Endothelial cell of umbilical vein (primary cell): ENCODE results near the gene CEP85L. TPM values are rescaled to one million over a fixed set of nuclear protein-coding genes. Genes with fewer than 3 reads are reported as not detected.

Experiments used
- BruUV-seq: library from RNA; stranded (reverse); fragments of 400-500 nt; replicated peaks from 2 replicates; lab custom pipeline; 2021; lab: Mats Ljungman, UMichigan
- CTCF ChIA-PET: fragments of 300-600, 350-600 bp; sonication (Branson Sonifier 250); formaldehyde crosslinking; loops from one replicate; lab custom pipeline; 2021; ENCODE audit warnings: antibody characterized with exemption, inconsistent platforms; lab: Charles Lee
- POLR2A ChIA-PET: fragments of 300-600, 350-600 bp; sonication (Branson Sonifier 250); formaldehyde crosslinking; loops from one replicate; lab custom pipeline; 2021; ENCODE audit warnings: antibody characterized with exemption, inconsistent platforms; lab: Charles Lee
- DNase-seq: peaks from one replicate; pipeline ENCODE4 v3.0.0-alpha.2; 2011; ENCODE audit warnings: low read depth, low spot score
- FAIRE-seq: peaks from 2 replicates; lab custom pipeline; 2011; peaks lifted over from hg19 to GRCh38; lab: Jason Lieb, UNC
- H2AFZ ChIP-seq: 2 replicates; pipeline ENCODE4 v1.6.0; 2012; ENCODE audit warnings: low read depth, low read length, control low read depth, inconsistent platforms
- H3K27ac ChIP-seq: 2 replicates; pipeline ENCODE4 v1.5.1; 2011; ENCODE audit warnings: low read depth, mild to moderate bottlenecking, control low read depth, low read length, moderate library complexity; ENCODE audit not compliant: insufficient read depth
- H3K27me3 ChIP-seq, 2 experiments: 2 replicates each; pipeline versions ENCODE4 v1.6.0 to v1.6.1; 2011; ENCODE audit warnings: low read length in 2 of 2, mixed read lengths in 1 of 2; ENCODE audit not compliant: control insufficient read depth in 2 of 2, insufficient read depth in 2 of 2
- H3K36me3 ChIP-seq, 2 experiments: 2 replicates in 1 of 2; 3 replicates in 1 of 2; pipeline ENCODE4 v1.5.1; 2011; ENCODE audit warnings: low read length in 2 of 2, mild to moderate bottlenecking in 1 of 2, moderate library complexity in 1 of 2; ENCODE audit not compliant: control insufficient read depth in 2 of 2, insufficient read depth in 2 of 2; ENCODE audit errors: extremely low read depth in 1 of 2
- H3K4me1 ChIP-seq: 3 replicates; pipeline ENCODE4 v1.5.1; 2011; ENCODE audit warnings: mild to moderate bottlenecking, low read length; ENCODE audit not compliant: control insufficient read depth, insufficient read depth; ENCODE audit errors: extremely low read depth
- H3K4me2 ChIP-seq: 2 replicates; pipeline ENCODE4 v1.6.1; 2011; ENCODE audit warnings: low read length, control low read depth, mixed read lengths; ENCODE audit not compliant: insufficient read depth
- H3K4me3 ChIP-seq, 3 experiments: fragments of 200-600 bp in 1 of 3; sonication (generic), shearing (Covaris generic) in 1 of 3; replicated peaks in 1 of 3; 2 replicates each; pipeline ENCODE4 v1.5.1; 2011 to 2016; ENCODE audit warnings: control low read depth in 3 of 3, low read length in 3 of 3, mild to moderate bottlenecking in 2 of 3, inconsistent platforms in 1 of 3, low read depth in 1 of 3, moderate library complexity in 1 of 3; ENCODE audit not compliant: insufficient read depth in 1 of 3
- H3K79me2 ChIP-seq: 2 replicates; pipeline ENCODE4 v1.6.0; 2012; ENCODE audit warnings: low read length, inconsistent platforms; ENCODE audit not compliant: control insufficient read depth, insufficient read depth
- H3K9ac ChIP-seq: replicated peaks from 2 replicates; pipeline ENCODE3; 2011; ENCODE audit warnings: low read length, control low read depth; ENCODE audit not compliant: insufficient read depth; ENCODE audit errors: extremely low read depth
- H3K9me1 ChIP-seq: replicated peaks from 3 replicates; pipeline ENCODE4 v1.6.0; 2011; ENCODE audit warnings: mild to moderate bottlenecking, low read length; ENCODE audit not compliant: control insufficient read depth, insufficient read depth; ENCODE audit errors: extremely low read depth
- H3K9me3 ChIP-seq: replicated peaks from 2 replicates; pipeline ENCODE4 v1.5.1; 2012; ENCODE audit warnings: low read length, inconsistent platforms; ENCODE audit not compliant: control insufficient read depth, insufficient read depth
- H4K20me1 ChIP-seq: replicated peaks from 2 replicates; pipeline ENCODE3; 2011; ENCODE audit warnings: mild to moderate bottlenecking, low read length; ENCODE audit not compliant: control insufficient read depth, insufficient read depth; ENCODE audit errors: extremely low read depth
- CTCF ChIP-seq, 2 donors: IDR thresholded peaks; 1 replicate in 1 of 2; 2 replicates in 1 of 2; pipeline ENCODE4 v1.5.1; 2011; ENCODE audit warnings: low read length in 2 of 2, mild to moderate bottlenecking in 2 of 2, moderate library complexity in 2 of 2, control low read depth in 1 of 2, inconsistent platforms in 1 of 2, low read depth in 1 of 2; ENCODE audit not compliant: insufficient read depth in 1 of 2; ENCODE audit errors: extremely low read depth in 1 of 2
- FOS ChIP-seq: IDR thresholded peaks from 2 replicates; pipeline ENCODE4 v1.6.1; 2011; ENCODE audit warnings: mild to moderate bottlenecking, low read length, moderate library complexity, borderline replicate concordance; ENCODE audit not compliant: insufficient read depth
- GATA2 ChIP-seq: IDR thresholded peaks from 2 replicates; pipeline ENCODE4 v1.7.0; 2011; ENCODE audit warnings: low read depth, mild to moderate bottlenecking, moderate library complexity, mixed read lengths, low read length; ENCODE audit not compliant: insufficient read length, insufficient read depth
- JUN ChIP-seq: IDR thresholded peaks from 2 replicates; pipeline ENCODE4 v1.6.1; 2011; ENCODE audit warnings: borderline replicate concordance, low read depth; ENCODE audit not compliant: insufficient read length, insufficient read depth
- MAX ChIP-seq: IDR thresholded peaks from 2 replicates; pipeline ENCODE4 v1.6.1; 2011; ENCODE audit not compliant: insufficient read depth, insufficient read length
- MYC ChIP-seq: IDR thresholded peaks from one replicate; pipeline ENCODE4 v1.6.1; 2011; ENCODE audit warnings: mild to moderate bottlenecking, low read depth, low read length
- dilution Hi-C: fragments of 300-500 bp; cut with MboI; formaldehyde crosslinking; loops from one replicate; pipeline ENCODE4 v1.15.0; 2019; ENCODE audit warnings: low sequenced_read_pairs; ENCODE audit not compliant: extremely low pct_ligation_motif_present
- intact Hi-C: fragments of 100-400 bp; cut with micrococcal nuclease; formaldehyde crosslinking; loops from one replicate; pipeline ENCODE4 v1.10.0; 2022
- polyA plus RNA-seq, 4 experiments: library from polyadenylated mRNA; depleted of rRNA in 3 of 4; stranded (reverse) in 3 of 4; unstranded in 1 of 4; fragments of >200 nt; gene quantifications; 2 replicates each; pipeline versions ENCODE4 v1.2.1 to v1.2.3, GENCODE V29; 2011 to 2012; ENCODE audit warnings: missing spikeins in 1 of 4
- total RNA-seq: library from RNA; stranded (reverse); gene quantifications from 2 replicates; pipeline ENCODE4 v1.2.3, GENCODE V29; 2021

Gene CEP85L
- total and polyA plus RNA-seq, 2 donors (not counting 3 experiments of a cell fraction or from before 2014, with no cell fraction given): 1.8 to 9.2 TPM

GRCh38 chr6:118591897-118592296, 59.5 kb downstream of the CEP85L start:
- H4K20me1 ChIP-seq: no peaks in the 10 kb centered on the region
- intact Hi-C loops: no loop called here
- no peaks in the 10 kb centered on the region for H3K9me3 ChIP-seq
- BruUV-seq: no TSS peak
- TF ChIP-seq CTCF (IDR thresholded peaks at IDR 0.05; ENCODE audit: extremely low read depth in 1 of 2, insufficient read depth in 1 of 2, low read depth in 1 of 2, low read length in 2 of 2) (no peak), MAX (no peak), GATA2 (no peak), MYC (no peak), FOS (no peak), JUN (no peak)
- dilution Hi-C loops: no loop called here
- no peak overlapping the region for H3K4me3 ChIP-seq
- no peak overlapping the region for H3K9ac ChIP-seq
- H3K27ac ChIP-seq: no peak overlapping the region
- DNase-seq: no peak
- peaks cover 9% of the 10 kb centered on the region for H3K4me1 ChIP-seq
- H3K4me2 ChIP-seq: no peak overlapping the region
- FAIRE-seq: no peak
- H3K27me3 ChIP-seq: no peaks in the 10 kb centered on the region
- no peaks in the 10 kb centered on the region for H3K36me3 ChIP-seq
- ChIA-PET POLR2A (no interaction called here), CTCF (interaction anchor here (1.0 to 1.5 kb wide), 3 partner anchors 10 to 307 kb away, joined by 3 to 5 read pairs (median 4); no protein-coding TSS in a partner anchor)
- H2AFZ ChIP-seq: no peak overlapping the region
- peaks cover 19% of the 10 kb centered on the region for H3K79me2 ChIP-seq
- H3K9me1 ChIP-seq: no peaks in the 10 kb centered on the region
